ENCODE data around the gene INPP5D.
"Not testable (repeated sequence)": the region's sequence is repeated elsewhere in the genome, so short reads cannot be mapped to it uniquely, and the experiment has no call there.

INPP5D gene

GRCh38 chr2:233094614-233095013 lies 34.5 kb downstream of the INPP5D start:
- no peak for DNase-seq

GRCh38 chr2:233096006-233096405 lies 35.9 kb downstream of the INPP5D start:
- no peak for DNase-seq

GRCh38 chr2:233098618-233099017 lies 38.5 kb downstream of the INPP5D start:
- no peak for DNase-seq

- not testable (repeated sequence) for DNase-seq
These were observed 39.7 kb downstream of the INPP5D start for GRCh38 chr2:233099820-233100191.

GRCh38 chr2:233100192-233100998 lies 40.3 kb downstream of the INPP5D start:
- no peak for DNase-seq

- no peak for DNase-seq
These were observed 41.0 kb downstream of the INPP5D start for GRCh38 chr2:233101141-233101540.

- no peak for DNase-seq
These were observed 41.7 kb downstream of the INPP5D start for GRCh38 chr2:233101816-233102215.

- DNase-seq = no peak
These were observed 45.2 kb downstream of the INPP5D start for GRCh38 chr2:233105156-233105895.

- DNase-seq = no peak
These were observed 45.8 kb downstream of the INPP5D start for GRCh38 chr2:233105930-233106329.

- no peak for DNase-seq
These were observed 46.9 kb downstream of the INPP5D start for GRCh38 chr2:233107011-233107410.

- DNase-seq = no peak
These were observed 47.7 kb downstream of the INPP5D start for GRCh38 chr2:233107831-233108300.

GRCh38 chr2:233108611-233109490 lies 48.7 kb downstream of the INPP5D start:
- DNase-seq = no peak

- no peak for DNase-seq
These were observed 51.3 kb downstream of the INPP5D start for GRCh38 chr2:233111427-233111826.

GRCh38 chr2:233112329-233112728 lies 52.2 kb downstream of the INPP5D start:
- no peak for DNase-seq

- DNase-seq = no peak
These were observed 52.8 kb downstream of the INPP5D start for GRCh38 chr2:233112776-233113452.

GRCh38 chr2:233114421-233114861 lies 54.3 kb downstream of the INPP5D start:
- no peak for DNase-seq

- DNase-seq = no peak
These were observed 55.0 kb downstream of the INPP5D start for GRCh38 chr2:233115121-233115520.

- DNase-seq = no peak
These were observed 55.6 kb downstream of the INPP5D start for GRCh38 chr2:233115741-233116140.

- no peak for DNase-seq
These were observed 56.8 kb downstream of the INPP5D start for GRCh38 chr2:233116946-233117345.

- no peak for DNase-seq
These were observed 57.2 kb downstream of the INPP5D start for GRCh38 chr2:233117351-233117750.

GRCh38 chr2:233117811-233118647 lies 57.9 kb downstream of the INPP5D start:
- no peak for DNase-seq

Measured in fibroblast of skin of abdomen (primary cell).